ENCODE results near the gene GALNT6.

- TF ChIP-seq, protein P1, sequence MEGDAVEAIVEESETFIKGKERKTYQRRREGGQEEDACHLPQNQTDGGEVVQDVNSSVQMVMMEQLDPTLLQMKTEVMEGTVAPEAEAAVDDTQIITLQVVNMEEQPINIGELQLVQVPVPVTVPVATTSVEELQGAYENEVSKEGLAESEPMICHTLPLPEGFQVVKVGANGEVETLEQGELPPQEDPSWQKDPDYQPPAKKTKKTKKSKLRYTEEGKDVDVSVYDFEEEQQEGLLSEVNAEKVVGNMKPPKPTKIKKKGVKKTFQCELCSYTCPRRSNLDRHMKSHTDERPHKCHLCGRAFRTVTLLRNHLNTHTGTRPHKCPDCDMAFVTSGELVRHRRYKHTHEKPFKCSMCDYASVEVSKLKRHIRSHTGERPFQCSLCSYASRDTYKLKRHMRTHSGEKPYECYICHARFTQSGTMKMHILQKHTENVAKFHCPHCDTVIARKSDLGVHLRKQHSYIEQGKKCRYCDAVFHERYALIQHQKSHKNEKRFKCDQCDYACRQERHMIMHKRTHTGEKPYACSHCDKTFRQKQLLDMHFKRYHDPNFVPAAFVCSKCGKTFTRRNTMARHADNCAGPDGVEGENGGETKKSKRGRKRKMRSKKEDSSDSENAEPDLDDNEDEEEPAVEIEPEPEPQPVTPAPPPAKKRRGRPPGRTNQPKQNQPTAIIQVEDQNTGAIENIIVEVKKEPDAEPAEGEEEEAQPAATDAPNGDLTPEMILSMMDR (IDR thresholded peaks at IDR 0.05; ENCODE audit: low read depth, low read length): peak; percentile 12; the same call in 1 of the 2 replicates
- no peak for TF ChIP-seq EZH2phosphoT487 (IDR thresholded peaks at IDR 0.05; ENCODE audit: low read depth)
Measured at GRCh38 chr12:51377099-51377984, 13.9 kb downstream of the GALNT6 start.

Data from OCI-LY3 (cell line).